Suprapubic skin (tissue), 4 donors: ENCODE results near the gene UGT1A7.

Experiments used
- EP300 ChIP-seq: sonication (generic); formaldehyde crosslinking; IDR thresholded peaks from one replicate; pipeline ENCODE4 v1.6.1; 2017; ENCODE audit warnings: antibody characterized with exemption
- POLR2A ChIP-seq, 2 donors: fragments of 450-650 bp; IDR thresholded peaks; one replicate each; pipeline ENCODE4 v1.6.1; 2017; ENCODE audit warnings: antibody characterized with exemption in 2 of 2, mild to moderate bottlenecking in 2 of 2, moderate library complexity in 2 of 2
- POLR2AphosphoS5 ChIP-seq, 3 donors: sonication (generic); formaldehyde crosslinking; IDR thresholded peaks; one replicate each; pipeline ENCODE4 v1.6.1; 2017; ENCODE audit warnings: antibody characterized with exemption in 3 of 3
- TF ChIP-seq, protein P1 (sequence below), 2 donors: fragments of 200-600 bp in 1 of 2; fragments of 450-650 bp in 1 of 2; sonication (generic) in 1 of 2; IDR thresholded peaks; one replicate each; pipeline ENCODE4 v1.5.1; 2016 to 2019; ENCODE audit warnings: antibody characterized with exemption in 2 of 2, mild to moderate bottlenecking in 1 of 2, moderate library complexity in 1 of 2

DNA sequence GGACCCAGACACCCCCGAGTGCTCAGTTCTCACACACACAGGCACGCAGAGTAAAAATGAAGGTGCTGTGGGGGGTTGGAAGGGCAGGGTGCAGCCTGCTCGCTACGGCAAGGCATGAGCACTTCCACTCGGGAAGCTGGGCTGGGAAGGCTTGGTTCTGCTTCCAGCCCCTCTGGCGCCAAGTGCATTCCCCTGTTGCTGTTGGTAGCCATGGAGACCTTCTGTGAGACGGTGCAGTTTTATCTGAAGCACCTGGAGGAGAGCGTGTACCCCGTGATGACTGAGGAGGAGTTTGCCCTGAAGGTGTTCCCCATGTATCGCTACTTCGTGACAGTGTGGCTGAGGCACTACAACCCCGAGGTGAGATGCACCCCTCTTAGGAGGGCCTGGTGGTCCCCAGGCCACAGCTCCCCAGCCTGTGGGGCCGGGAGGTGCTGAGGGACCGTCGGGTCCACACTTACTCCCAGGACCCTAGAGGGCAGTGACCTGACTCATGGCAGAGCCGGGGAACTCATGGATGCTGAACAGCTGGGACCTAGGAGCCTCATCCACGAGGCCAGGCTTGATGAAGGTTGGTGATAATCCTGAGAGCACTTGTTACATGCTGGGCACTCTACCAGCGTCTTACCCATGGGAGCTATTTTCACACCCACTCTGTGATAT, 111.9 kb downstream of the UGT1A7 start:
- TF ChIP-seq, protein P1, sequence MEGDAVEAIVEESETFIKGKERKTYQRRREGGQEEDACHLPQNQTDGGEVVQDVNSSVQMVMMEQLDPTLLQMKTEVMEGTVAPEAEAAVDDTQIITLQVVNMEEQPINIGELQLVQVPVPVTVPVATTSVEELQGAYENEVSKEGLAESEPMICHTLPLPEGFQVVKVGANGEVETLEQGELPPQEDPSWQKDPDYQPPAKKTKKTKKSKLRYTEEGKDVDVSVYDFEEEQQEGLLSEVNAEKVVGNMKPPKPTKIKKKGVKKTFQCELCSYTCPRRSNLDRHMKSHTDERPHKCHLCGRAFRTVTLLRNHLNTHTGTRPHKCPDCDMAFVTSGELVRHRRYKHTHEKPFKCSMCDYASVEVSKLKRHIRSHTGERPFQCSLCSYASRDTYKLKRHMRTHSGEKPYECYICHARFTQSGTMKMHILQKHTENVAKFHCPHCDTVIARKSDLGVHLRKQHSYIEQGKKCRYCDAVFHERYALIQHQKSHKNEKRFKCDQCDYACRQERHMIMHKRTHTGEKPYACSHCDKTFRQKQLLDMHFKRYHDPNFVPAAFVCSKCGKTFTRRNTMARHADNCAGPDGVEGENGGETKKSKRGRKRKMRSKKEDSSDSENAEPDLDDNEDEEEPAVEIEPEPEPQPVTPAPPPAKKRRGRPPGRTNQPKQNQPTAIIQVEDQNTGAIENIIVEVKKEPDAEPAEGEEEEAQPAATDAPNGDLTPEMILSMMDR (IDR thresholded peaks at IDR 0.05): no peak
- TF ChIP-seq POLR2A (IDR thresholded peaks at IDR 0.05) (no peak), EP300 (no peak), POLR2AphosphoS5 (IDR thresholded peaks at IDR 0.05) (no peak)
